C4-2B (cell line): ENCODE results near the gene PLXNA1.

Experiments used
- H3K27ac ChIP-seq: fragments of 450-650 bp; 2 replicates; pipeline ENCODE4 v1.5.1; 2017
- ZFX ChIP-seq: fragments of 450-650 bp; IDR thresholded peaks from 2 replicates; pipeline ENCODE4 v1.6.1; 2017
- TF ChIP-seq, protein P1 (sequence below): fragments of 450-650 bp; conservative IDR thresholded peaks from 2 replicates; pipeline ENCODE4 v1.5.1; 2017; ENCODE audit warnings: mild to moderate bottlenecking

The PLXNA1 gene

GRCh38 chr3:126938520-126939337 is 44.2 kb upstream of the PLXNA1 start:
- no peak overlapping the region for H3K27ac ChIP-seq
- TF ChIP-seq, protein P1, sequence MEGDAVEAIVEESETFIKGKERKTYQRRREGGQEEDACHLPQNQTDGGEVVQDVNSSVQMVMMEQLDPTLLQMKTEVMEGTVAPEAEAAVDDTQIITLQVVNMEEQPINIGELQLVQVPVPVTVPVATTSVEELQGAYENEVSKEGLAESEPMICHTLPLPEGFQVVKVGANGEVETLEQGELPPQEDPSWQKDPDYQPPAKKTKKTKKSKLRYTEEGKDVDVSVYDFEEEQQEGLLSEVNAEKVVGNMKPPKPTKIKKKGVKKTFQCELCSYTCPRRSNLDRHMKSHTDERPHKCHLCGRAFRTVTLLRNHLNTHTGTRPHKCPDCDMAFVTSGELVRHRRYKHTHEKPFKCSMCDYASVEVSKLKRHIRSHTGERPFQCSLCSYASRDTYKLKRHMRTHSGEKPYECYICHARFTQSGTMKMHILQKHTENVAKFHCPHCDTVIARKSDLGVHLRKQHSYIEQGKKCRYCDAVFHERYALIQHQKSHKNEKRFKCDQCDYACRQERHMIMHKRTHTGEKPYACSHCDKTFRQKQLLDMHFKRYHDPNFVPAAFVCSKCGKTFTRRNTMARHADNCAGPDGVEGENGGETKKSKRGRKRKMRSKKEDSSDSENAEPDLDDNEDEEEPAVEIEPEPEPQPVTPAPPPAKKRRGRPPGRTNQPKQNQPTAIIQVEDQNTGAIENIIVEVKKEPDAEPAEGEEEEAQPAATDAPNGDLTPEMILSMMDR, result no peak
- no peak for TF ChIP-seq ZFX

GRCh38 chr3:126939338-126939718 is 43.6 kb upstream of the PLXNA1 start:
- TF ChIP-seq, protein P1, result no peak
- TF ChIP-seq ZFX, result no peak
- no peak overlapping the region for H3K27ac ChIP-seq

- no peak for TF ChIP-seq ZFX
- TF ChIP-seq, protein P1, result no peak
- no peak overlapping the region for H3K27ac ChIP-seq
These were observed 43.2 kb upstream of the PLXNA1 start for GRCh38 chr3:126939733-126940132.

DNA sequence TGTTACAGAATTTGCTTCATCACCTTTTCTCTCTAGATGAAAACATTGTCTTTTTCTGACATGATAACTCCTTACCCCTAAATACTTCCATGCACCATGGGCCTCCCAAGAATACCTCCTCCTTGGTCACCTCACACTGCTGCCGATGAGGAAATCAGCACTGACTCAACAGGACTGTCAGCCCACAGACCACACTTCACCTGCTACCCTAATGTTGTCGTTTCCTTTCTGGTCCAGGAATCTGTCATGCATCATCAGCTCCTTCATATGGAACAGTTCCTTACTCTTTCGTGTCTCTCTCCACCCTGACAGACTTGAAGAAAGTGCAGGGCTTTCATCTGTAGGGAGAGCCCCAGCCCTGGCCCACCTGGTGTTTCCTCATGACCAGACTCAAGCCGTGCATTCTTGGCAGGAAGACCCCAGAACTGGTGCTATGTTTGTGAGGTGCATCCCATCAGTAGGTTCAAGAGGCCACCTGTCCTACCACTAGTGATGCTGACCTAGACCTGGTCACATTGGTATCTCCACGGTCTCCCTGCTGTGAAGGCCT is 41.1 kb upstream of the PLXNA1 start:
- no peak overlapping the region for H3K27ac ChIP-seq
- TF ChIP-seq, protein P1, result no peak
- TF ChIP-seq ZFX, result no peak

GRCh38 chr3:126944089-126944965 is 38.6 kb upstream of the PLXNA1 start:
- TF ChIP-seq ZFX, result no peak
- TF ChIP-seq, protein P1, result no peak

GRCh38 chr3:126945171-126945721 is 37.7 kb upstream of the PLXNA1 start:
- H3K27ac ChIP-seq, result no peak overlapping the region
- TF ChIP-seq ZFX, result no peak
- TF ChIP-seq, protein P1, result no peak

More at GRCh38 chr3:126944089-126944965, 38.6 kb upstream of the PLXNA1 start:
- no peak overlapping the region for H3K27ac ChIP-seq
